HFF-Myc (cell line): ENCODE results near the gene ARL4C.

Experiments
- DNase-seq: peaks from one replicate; pipeline ENCODE4 v3.0.0-alpha.2; 2011; ENCODE audit warnings: low read depth; ENCODE audit errors: extremely low read depth
- H3K4me3 ChIP-seq: replicated peaks from 2 replicates; pipeline ENCODE4 v1.5.1; 2011; ENCODE audit warnings: low read depth, mild to moderate bottlenecking, control low read depth, low read length
- CTCF ChIP-seq: IDR thresholded peaks from 2 replicates; pipeline ENCODE4 v1.5.1; 2012; ENCODE audit warnings: mild to moderate bottlenecking, low read depth, low read length, control low read depth; ENCODE audit errors: missing control alignments

ARL4C gene

GRCh38 chr2:234517971-234518370 lies 21.1 kb upstream of the ARL4C start:
- TF ChIP-seq CTCF, result no peak
- DNase-seq, result no peak
- H3K4me3 ChIP-seq, result no peak overlapping the region

GRCh38 chr2:234514873-234515638 lies 18.2 kb upstream of the ARL4C start:
- no peak overlapping the region for H3K4me3 ChIP-seq
- DNase-seq, result no peak
- no peak for TF ChIP-seq CTCF

GRCh38 chr2:234514099-234514498 lies 17.2 kb upstream of the ARL4C start:
- TF ChIP-seq CTCF, result no peak
- DNase-seq, result no peak
- no peak overlapping the region for H3K4me3 ChIP-seq

DNA sequence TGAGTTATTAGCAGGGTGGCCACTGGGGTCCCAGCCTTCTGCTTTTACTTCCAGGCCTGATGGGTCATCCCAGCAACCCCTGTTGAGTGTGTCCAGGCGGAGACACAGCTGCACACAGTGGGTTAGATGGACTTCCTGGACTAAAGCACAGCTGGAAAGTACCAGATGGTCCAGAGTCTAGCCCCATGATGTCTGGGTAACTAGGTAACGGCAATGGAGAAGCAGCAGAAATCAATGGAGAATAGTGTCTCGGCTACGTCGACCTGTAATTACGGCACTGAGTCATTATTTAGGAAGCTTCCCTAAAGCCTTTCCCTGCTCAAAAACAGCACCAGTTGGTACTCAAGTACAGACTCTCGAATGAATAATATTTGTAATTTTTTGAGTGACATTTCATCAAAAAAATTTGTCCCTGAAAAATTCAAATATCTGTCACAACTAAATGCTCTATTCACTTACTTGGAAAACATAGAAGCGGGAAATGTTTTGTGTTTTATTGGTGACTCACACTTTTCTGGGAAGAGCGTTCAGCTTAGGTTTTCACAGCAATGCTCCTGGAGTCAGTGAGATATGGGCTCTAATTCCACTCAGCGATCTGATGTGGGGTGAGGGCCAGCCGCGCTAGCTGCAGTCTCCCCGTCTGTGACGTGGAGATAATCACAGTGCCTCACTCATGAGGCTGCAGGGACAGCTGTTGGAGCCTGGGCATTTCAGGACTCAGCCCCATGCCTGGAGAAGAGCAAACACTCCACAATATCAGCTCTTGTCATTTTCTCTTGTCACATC lies 16.2 kb upstream of the ARL4C start:
- no peak for TF ChIP-seq CTCF
- no peak for DNase-seq
- H3K4me3 ChIP-seq, result no peak overlapping the region

DNA sequence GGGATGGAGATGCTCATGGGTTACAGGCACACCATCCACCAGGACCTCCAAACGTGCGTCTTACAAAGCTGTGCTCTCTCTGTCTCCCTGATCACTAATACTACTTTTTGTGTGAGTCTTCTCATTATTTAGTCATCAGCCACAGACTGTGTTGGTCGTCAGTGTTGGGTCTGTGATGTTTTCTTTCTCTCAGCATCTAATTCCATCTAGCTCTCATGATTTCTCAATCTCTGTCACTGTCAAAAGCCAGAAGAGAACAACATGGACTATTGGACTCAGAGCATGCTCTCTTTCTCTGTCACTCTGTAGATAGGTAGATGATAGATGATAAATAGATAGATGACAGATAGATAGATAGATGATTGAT lies 6.0 kb upstream of the ARL4C start:
- DNase-seq, result no peak

GRCh38 chr2:234502285-234502918 lies 5.5 kb upstream of the ARL4C start:
- DNase-seq, result peak; percentile 32
- no peak for TF ChIP-seq CTCF

More for the DNA sequence above, 6.0 kb upstream of the ARL4C start:
- no peak overlapping the region for H3K4me3 ChIP-seq
- no peak for TF ChIP-seq CTCF

More at GRCh38 chr2:234502285-234502918, 5.5 kb upstream of the ARL4C start:
- H3K4me3 ChIP-seq, result no peak overlapping the region
